Lung microvascular endothelial cell (primary cell): ENCODE measurements around the gene AIMP1. TPM values are rescaled to one million over a fixed set of nuclear protein-coding genes. Genes with fewer than 3 reads are reported as not detected.

Experiments used
- DNase-seq, 2 donors: peaks; one replicate each; pipeline versions ENCODE4 v3.0.0 to v3.0.0-alpha.2; 2010; ENCODE audit warnings: low read depth in 2 of 2
- total RNA-seq: library from RNA; depleted of rRNA; stranded (reverse); fragments of >200 nt; gene quantifications from 2 replicates; pipeline ENCODE4 v1.2.1, GENCODE V29; 2014

The AIMP1 gene
- 10.5 and 11.3 TPM in 2 replicates for total RNA-seq

DNA sequence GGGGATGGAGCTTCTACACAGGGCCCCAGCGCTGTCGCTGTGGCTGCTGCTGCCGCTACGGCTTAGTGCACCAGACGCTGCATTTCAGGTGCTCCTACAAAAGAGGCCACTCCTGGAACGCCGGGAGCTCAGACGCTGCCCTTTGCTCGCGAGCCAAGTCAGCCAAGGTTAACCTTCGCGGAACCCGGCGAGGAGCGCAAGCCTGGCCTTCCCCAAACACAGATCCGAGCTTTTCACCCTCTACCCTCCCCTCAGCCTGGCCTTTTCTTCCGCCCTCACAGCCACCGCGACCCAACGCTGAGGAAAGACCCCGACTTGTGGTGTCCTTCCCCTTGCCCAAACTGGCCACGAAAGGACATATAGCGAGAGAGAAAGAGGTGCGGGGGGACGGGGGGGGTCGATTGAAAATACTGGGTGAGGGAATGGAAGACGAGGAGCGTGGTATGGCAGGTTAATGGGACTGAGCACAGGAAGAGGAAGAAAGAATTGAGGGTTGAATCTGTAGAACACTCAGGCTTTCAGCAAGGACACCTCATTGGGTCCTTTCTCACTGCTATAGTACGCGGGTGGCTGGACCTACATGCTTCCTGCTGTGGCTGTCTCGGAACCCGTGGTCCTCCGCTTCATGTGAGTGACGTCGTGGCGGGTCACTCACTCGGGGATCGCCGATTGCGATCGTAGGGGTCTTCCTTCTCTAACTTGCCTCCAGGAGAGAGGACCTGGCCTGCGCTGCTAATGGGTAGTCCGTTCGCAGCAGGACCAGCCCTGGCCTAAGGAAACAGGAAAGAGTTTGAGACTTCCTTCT lies at the start of gene AIMP1, which contains the start of gene TBCK:
TSS of gene AIMP1 (plus strand) at position 583 of the 805 bp plus-strand sequence. CDS start 8,460 bp downstream, outside the sequence.
TSS of gene TBCK (minus strand) at position 242 of the 805 bp plus-strand sequence. CDS start 7,249 bp downstream, outside the sequence.
- peak; percentile 95 to 96 for DNase-seq

- no peak for DNase-seq
These were observed 47.6 kb upstream of the AIMP1 start for GRCh38 chr4:106268786-106269185.

DNA sequence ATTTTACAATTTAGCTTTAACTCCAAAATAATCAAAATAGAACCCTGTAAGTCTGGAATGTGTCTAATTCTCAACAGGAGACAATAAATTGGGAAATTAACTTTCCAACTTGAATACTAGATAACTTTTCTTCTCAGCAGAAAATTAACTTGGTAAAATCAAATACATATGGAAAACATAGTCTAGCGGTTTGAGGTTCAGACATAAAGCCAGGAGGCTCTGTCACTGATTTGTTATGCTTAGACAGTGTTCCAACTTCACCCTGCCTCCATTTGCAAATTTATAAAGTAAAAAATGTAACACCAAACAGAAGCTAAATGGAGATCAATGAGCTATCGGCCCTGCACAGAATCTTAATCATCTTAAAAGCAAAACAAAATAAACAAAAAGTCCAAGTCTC lies 46.6 kb upstream of the AIMP1 start:
- no peak for DNase-seq

GRCh38 chr4:106270736-106271135 lies 45.6 kb upstream of the AIMP1 start:
- peak in 1 of 2 donors; percentile 20 for DNase-seq

DNA sequence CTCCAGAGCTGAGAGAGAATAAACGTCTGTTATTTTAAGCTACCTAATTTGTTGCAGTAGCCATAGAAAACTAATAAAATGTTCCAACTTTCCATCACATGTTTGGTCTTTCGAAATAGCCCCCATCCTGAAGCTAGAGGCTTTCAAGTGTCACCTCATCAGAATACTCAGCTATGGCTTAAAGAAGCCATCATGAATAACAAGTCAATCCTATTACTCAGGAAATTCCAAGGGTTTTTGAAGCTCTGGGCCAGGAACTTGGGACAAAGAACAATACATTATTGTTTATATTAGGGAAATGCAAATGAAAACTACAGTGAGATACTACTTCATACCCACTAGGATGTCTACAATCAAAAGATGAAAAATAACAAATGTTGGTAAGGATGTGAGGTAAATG lies 42.5 kb upstream of the AIMP1 start:
- peak; percentile 69 to 78 for DNase-seq

DNA sequence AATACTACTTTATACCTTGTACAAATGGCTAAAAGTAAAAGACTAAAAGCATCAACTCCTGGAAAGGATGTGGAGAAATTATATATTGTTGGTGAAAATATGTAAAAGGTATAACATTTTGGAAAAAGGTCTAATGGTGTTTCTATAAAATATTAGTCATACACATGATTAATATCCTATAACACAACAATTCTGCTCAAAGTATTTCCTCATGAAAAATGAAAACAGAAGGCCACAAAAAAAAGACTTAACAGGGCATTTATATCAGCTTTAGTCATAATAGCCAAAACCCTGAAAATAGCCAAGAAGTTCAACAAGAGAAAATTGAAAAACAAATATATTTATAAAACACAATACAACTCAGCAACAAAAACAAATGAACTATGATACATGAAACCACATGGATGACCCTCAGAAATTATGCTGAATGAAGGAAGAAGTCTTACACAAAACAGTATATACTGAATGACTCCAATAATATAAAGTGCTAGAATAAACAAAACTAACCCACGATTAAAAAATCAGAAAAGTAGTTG lies 39.1 kb upstream of the AIMP1 start:
- DNase-seq, result peak in 1 of 2 donors; percentile 67

DNA sequence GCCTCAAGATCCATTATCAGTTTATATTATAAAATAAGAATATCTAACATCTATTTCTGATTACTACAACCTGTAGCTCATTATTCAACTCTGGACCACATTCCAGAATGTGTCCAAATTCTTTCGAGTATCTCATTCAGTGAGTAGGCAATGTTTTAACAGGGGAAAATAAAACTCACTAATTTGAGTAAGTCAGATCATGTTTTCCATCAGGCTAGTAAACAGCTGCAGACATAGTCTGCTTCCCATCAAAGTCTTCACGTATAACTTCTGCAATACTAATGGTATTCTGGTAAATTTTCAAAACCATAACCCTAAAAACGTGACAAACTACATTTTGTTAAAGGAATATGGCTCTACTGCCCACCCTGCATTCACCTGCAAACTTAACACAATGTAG lies 32.1 kb upstream of the AIMP1 start:
- DNase-seq, result no peak

DNA sequence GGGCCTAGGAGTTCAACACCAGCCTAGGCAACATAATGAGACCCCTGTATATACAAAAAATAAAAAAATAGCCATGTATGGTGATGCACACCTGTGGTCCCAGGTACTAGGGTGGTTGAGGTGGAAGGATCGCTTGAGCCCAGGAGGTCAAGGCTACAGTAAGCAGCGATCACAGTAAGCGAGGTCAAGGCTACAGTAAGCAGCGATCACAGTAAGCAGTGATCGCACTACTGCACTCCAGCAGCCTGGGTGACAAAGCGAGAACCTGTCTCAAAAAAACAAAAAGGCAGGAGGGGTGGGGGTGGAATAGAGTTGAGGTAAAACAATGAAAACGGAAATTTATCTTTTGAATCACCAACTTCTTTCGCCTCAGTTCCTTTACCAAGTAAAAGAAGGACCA lies 29.7 kb upstream of the AIMP1 start:
- DNase-seq, result no peak

GRCh38 chr4:106287353-106287969 lies 28.9 kb upstream of the AIMP1 start:
- peak; percentile 84 to 91 for DNase-seq

GRCh38 chr4:106289737-106290136 lies 26.6 kb upstream of the AIMP1 start:
- DNase-seq, result no peak

GRCh38 chr4:106291678-106292077 lies 24.7 kb upstream of the AIMP1 start:
- no peak for DNase-seq

- no peak for DNase-seq
These were observed 22.3 kb upstream of the AIMP1 start for GRCh38 chr4:106294062-106294461.

GRCh38 chr4:106297245-106298035 lies 18.9 kb upstream of the AIMP1 start:
- DNase-seq, result no peak

- no peak for DNase-seq
These were observed 16.4 kb upstream of the AIMP1 start for GRCh38 chr4:106299977-106300376.

DNA sequence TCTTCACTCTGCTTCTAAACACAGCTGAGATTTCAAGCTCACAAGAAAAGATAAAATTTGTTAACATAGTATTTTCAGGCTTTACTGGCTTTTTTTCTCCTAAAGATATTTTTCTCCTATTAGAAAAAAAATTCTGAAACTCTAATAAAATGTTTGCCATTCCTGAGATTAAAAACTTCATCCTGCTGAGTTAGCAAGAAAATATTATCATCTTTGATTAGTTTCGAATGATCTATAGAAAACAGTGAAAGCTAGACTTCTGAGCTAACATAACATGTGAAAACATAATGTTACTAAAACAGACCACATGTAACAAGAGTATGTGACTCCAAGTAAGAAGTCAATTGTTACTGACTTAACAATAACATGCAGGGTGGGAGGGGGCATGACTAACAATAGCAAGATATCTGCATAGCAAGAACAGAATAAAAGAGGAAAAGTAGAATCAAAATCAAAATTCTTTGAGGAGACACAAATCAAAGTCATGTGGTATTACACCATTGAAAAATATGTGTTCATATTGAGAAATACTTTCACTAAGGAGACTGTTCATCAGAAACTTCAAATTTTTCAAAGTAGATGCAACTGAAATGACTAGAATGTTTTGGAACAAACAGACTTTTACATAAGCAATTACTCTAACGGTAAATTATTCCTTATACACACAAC lies 14.8 kb upstream of the AIMP1 start:
- DNase-seq, result no peak

- no peak for DNase-seq
These were observed 14.3 kb upstream of the AIMP1 start for GRCh38 chr4:106302062-106302438.

GRCh38 chr4:106303548-106304281 lies 12.6 kb upstream of the AIMP1 start:
- DNase-seq, result no peak

DNA sequence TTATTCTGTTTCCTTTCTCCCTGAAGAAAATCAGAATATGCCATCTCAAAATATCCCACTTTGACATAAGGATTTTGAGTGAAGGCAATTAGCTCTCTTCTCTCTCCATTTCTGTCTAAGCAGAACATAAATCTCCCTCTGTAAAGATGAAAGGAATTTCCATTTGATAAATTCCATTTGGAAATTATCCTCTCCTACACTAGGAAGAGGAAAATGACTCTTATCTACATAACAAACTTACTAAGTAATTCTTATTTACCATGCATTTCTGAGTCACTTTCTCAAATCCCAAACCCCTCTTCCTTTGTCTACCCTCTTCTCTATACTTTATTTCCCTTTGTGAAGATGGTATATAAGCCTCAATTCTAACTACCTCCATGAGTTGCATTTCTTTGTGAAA lies 11.7 kb upstream of the AIMP1 start:
- DNase-seq, result no peak

DNA sequence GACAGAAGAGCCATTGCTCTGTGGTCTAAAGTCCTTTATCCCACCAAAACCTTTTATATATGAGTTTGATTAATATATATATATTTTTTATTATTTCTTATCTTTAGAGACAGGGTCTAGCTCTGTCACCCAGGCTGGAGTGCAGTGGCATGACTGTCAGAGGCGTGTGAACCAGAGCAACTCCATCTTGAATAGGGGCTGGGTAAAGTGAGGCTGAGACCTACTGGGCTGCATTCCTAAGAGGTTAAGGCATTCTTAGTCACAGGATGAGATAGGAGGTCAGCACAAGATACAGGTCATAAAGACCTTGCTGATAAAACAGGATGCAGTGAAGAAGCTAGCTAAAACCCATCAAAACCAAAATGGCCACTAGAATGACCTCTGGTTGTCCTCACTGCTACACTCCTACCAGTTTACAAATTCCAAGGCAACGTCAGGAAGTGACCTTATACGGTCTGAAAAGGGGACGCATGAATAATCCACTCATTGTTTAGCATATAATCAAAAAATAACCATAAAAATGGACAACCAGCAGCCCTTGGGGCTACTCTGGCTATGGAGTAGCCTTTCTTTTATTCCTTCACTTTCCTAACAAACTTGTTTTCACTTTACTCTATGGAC lies 10.8 kb upstream of the AIMP1 start:
- DNase-seq, result no peak

GRCh38 chr4:106306561-106306960 lies 9.8 kb upstream of the AIMP1 start:
- no peak for DNase-seq
